NCI-H1694 treated with DMSO at 0.1 percent for 48 hours (cell line): ENCODE results near the gene CSNK1E.
A peak's percentile ranks its signal among the peaks of the same experiment; 100 is the strongest.

Experiments used
- DNase-seq: peaks from one replicate; lab custom pipeline; 2025; lab: John Stamatoyannopoulos, UW

Gene CSNK1E

DNA sequence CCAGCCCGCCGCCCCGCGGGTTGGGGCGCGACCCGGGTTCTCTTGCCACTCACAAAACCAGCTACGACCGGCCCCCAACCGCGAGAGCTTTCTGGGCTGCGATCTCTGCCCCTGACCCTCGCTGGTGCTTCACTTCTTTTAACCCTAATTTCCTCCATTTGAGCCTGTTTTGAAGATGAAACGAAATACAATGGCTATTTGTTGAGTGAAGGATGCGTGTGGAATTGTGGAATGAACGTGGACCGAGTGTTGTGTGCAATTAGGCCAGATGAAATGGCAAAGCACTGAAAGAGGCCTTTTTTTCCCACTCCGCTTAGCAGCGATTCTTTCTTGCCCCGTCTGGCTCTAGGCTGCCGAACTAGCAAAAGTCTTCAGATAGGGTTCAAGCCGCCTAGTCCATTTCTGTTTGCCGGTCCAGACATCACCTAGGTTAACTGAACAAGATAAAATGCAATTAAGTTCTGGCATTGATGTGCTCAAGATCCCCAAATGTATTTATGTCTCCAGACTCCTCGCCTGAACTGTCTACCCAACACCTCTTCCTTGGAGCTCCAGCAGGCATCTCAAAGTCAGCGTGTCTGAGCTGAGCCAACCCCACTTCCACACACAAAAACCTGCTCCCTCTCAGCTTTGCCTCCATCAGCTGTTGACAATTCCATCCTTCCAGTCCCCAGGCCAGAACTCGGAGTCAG lies 44.0 kb downstream of the CSNK1E start:
- no peak for DNase-seq

- DNase-seq = peak; percentile 16
Measured at GRCh38 chr22:38272373-38273134, 44.7 kb downstream of the CSNK1E start, which contains the start of gene TMEM184B. Gene TMEM184B (minus strand): TSS chr22:38273010. CDS start chr22:38247961, 25,049 bp downstream.

DNA sequence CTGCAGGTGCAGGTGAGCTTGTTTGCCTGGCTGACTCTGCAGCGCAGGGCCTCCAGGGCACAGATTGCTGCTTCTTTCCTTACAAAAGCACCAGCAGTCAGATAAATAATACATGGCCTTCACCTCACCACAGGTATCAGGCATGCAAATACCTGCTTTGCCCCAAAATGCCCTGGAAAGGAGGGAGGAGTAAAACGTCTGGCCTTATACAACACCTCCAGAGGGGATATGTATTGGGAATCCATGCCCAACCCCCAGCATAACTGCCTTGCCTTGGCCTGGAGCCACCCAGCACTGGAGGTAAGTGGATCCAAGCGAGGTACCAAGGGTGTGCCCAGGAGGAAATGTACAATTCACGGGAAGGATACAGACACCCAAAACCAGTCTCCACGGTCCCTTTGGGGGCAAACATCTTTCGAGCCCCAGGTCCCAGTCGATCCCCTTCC lies 45.3 kb downstream of the CSNK1E start:
- DNase-seq = no peak

GRCh38 chr22:38271101-38271500 lies 46.1 kb downstream of the CSNK1E start:
- no peak for DNase-seq

GRCh38 chr22:38270091-38270992 lies 46.9 kb downstream of the CSNK1E start:
- DNase-seq = no peak

DNA sequence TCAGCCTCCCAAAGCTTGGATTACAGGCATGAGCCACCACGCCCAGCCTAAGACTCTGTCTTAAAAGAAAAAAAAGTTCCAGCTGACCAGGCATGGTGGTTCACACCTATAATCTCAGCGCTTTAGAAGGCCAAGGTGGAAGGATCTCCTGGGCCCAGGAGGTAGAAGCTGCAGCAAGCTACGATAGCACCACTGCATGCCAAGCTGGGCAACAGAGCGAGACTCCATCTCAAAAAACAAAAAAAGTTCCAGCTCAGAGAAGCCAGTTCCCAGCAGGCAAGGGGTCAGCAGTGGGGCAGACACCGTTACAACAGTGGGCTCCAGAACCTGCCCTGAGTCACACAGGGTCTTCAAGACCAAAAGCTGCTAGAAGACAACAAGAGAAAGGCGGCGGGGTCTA lies 47.8 kb downstream of the CSNK1E start:
- DNase-seq = no peak

DNA sequence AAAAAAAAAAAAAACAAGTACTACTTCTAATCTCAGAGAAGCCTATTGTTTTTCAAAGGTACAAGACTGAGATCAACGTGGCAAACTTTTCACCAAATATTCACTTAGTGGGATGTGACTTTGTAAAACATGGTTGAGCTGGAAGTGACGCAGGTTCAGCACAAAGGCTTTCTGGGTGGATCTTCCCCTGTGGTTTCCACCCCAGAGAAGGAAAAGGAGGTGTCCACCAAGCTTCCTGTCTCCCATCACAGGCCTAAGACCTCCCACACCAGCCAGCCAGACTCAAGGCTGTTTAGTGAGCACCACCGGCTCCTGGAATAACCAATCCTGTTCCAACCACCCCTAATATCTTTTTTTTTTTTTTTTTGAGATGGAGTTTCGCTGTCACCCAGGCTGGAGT lies 50.1 kb downstream of the CSNK1E start:
- no peak for DNase-seq

DNA sequence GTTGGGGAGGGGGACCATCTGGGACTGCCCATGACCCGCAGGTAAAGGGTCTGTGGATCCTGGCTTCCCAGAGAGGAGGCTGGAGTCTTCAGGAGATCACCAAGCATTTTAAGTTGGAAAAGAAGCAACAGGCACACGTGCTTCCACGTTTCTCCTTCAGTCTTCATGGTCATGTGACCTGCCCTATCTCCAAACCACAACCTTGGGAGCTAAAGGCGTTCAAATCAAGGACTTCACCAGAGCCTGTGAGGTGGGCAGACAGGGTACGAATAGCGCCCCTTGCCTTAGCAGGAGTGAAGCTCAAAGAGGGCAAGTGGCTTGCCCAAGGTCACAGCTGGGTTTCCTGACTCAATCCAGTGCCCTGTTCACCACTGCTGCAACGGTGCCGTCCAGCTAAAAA lies 51.1 kb downstream of the CSNK1E start:
- no peak for DNase-seq

DNA sequence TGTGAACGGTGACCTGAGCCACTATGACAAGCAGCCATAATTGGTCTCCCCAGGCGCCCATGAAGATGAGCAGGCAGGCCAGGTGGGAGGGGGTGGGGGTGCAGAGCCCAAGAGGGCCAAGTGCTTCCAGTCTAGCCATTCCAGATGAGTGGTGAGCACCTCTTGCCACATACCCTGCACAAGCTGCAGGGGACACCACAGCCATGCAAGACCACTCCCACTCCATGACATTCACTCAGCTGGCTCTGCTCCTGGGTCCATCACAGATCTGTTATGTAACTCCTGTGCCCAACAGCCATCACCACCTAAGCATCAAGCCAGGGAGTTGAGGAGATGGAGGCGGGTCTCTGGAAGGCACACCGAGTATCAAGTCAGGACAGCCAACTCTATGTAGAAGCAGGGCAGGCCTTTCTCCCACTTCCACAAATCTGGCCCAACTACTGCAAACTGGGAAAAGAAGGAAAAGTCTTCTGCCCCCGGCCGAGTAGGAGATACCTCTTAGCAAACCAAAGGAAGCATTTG lies 52.9 kb downstream of the CSNK1E start:
- DNase-seq = no peak

GRCh38 chr22:38262051-38262795 lies 55.0 kb downstream of the CSNK1E start:
- DNase-seq = no peak

DNA sequence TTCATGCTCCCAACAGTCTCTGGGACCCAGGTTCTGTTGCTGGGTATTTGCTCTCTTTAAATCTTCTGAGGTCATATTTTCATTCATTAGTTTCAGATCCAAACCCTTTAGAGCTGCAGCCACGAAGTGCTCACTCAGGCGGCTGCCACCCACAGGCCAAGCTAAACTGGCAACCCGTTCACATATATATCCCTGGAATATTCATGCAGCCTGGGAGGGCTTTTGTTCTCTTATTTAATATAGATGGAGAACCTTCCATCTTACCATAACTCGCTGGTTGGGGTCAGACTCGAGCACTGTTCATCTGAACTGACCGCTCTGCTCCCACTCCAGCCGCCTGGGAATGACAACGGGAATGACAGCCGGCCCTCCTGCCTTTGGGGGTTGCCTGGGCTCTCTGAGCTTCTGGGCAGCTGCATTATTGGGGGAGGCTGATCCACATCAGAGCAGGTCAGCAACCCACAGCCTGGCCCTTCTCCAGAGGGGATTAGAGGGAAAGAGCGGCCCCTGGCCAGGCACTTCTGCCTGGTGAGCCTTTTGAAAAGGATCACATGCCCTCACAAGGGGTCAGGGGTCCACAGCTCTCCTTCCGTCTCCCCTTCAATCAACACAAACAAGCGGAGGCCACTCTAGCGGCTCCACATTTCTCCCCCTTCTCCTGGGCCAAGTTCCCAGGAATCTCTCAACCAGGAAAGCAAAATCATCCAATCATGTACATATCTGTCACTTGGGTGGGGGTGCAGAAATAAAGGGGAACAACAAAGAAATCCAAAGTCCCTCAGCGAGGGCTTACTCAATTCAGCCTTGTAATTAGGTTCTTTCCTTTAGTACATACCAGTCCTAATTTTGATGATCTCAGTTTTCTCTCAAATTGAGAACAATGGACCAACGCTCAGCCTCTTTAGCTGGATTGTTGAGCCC lies 56.2 kb downstream of the CSNK1E start:
- DNase-seq = no peak

DNA sequence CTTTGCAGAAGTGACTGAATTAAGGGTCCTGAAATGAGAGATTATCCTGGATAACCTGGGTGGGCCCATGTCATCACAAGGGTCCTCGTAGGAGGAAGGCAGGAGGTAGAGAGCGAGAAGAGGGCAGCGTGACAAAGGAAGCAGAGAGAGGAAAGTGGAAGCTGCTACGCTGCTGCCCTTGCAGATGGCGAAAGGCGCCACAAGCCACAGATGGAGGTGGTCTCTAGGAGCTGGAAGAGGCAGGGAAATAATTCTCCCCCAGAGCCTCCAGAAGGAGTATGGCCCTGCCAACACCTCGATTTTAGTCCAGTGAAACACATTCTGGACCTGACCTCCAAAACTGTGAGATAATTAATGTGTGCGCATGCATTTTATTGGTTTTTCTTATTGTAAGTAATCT lies 57.9 kb downstream of the CSNK1E start:
- no peak for DNase-seq

DNA sequence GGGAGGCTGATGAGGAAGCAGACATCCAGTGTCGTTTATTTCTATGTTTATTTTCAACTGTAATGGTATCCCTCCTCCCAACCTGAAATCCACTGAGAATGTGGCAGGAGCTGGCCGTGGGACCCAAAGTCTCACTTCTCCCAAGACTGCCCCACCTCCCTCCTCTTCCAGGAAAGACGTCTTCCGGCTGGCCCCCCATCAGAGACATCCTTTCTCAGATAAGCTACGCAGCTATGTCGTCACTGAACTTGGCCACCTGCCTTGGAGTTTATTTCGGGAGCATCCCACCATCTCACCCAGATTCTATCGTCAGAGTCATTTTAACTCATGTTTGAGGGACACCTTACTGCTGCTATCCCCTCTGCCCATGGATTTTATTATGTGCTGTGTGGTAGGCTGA lies 58.3 kb downstream of the CSNK1E start:
- DNase-seq = no peak

- DNase-seq = no peak
Measured at GRCh38 chr22:38257650-38258250, 59.5 kb downstream of the CSNK1E start.

- no peak for DNase-seq
Measured at GRCh38 chr22:38257181-38257580, 60.1 kb downstream of the CSNK1E start.

DNA sequence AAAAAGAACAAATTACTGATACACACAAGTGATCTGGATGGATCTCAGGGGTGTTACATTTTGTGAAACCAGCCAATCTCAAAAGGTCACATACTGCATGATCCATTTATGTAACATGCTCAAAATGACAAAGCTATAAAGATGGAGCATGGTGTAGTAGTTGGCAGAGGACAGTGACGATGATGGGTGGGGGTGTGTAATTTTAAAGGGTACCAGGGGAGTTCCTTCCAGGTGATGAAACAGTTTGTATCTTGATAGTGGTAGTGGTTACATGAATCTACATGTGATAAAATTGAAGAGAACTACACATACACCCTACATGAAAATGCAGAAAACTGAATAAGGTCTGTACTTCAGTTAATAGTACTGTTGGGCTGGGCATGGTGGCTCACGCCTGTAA lies 61.5 kb downstream of the CSNK1E start:
- DNase-seq = no peak

DNA sequence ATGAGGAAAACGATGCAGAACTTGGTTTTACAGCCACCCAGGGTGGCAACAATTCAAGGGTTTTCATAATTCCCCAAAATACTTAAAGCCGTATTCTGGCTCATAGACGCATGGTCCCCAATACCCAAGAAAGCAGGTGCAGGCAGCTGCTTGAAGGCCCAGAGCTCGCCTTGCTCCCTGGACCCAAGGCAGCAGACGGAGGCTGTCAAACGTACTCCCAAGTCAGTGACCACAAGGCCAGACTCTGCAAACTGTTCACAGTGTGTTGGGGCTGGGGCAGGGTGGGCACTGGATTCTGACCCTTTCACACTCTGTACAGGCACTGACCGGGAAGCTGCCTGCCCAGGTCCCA lies 65.9 kb downstream of the CSNK1E start:
- no peak for DNase-seq

GRCh38 chr22:38250643-38251340 lies 66.4 kb downstream of the CSNK1E start:
- DNase-seq = no peak
